CD4-positive, CD25-positive, alpha-beta regulatory T cell (primary cell): ENCODE results near the gene UBFD1. TPM values are rescaled to one million over a fixed set of nuclear protein-coding genes. Genes with fewer than 3 reads are reported as not detected.
A peak's percentile ranks its signal among the peaks of the same experiment; 100 is the strongest.
"Not testable (repeated sequence)": the region's sequence is repeated elsewhere in the genome, so short reads cannot be mapped to it uniquely, and the experiment has no call there.

Experiments
- ATAC-seq, 2 donors: fragments of 150-1000 bp; cut with Tn5 transposase; one replicate each; pipeline ENCODE4 v1.10.0; 2021; ENCODE audit warnings: low read depth in 2 of 2, moderate number of reproducible peaks in 2 of 2, moderate library complexity in 1 of 2
- DNase-seq, 3 donors: peaks; one replicate each; pipeline versions ENCODE4 v3.0.0 to v3.0.0-alpha.2; 2012 to 2022; ENCODE audit warnings: mixed read lengths in 1 of 3
- H3K27ac ChIP-seq: one replicate; pipeline ENCODE4 v1.7.0; 2013; ENCODE audit warnings: mild to moderate bottlenecking, low read length; ENCODE audit not compliant: insufficient read depth, poor library complexity, severe bottlenecking
- H3K27me3 ChIP-seq: one replicate; pipeline ENCODE4 v1.7.0; 2013; ENCODE audit warnings: low read length; ENCODE audit not compliant: control insufficient read depth, insufficient read depth
- H3K36me3 ChIP-seq: one replicate; pipeline ENCODE4 v1.7.0; 2013; ENCODE audit warnings: mild to moderate bottlenecking, low read length, moderate library complexity; ENCODE audit not compliant: control insufficient read depth, insufficient read depth
- H3K4me1 ChIP-seq: 2 replicates; pipeline ENCODE4 v1.7.0; 2013; ENCODE audit warnings: mild to moderate bottlenecking, low read length; ENCODE audit not compliant: insufficient read depth, control insufficient read depth, poor library complexity, severe bottlenecking
- H3K4me3 ChIP-seq: one replicate; pipeline ENCODE4 v1.7.0; 2013; ENCODE audit warnings: low read depth, mild to moderate bottlenecking, low read length, moderate library complexity
- H3K9me3 ChIP-seq, 2 experiments: 1 replicate in 1 of 2; 2 replicates in 1 of 2; pipeline ENCODE4 v1.7.0; 2013; ENCODE audit warnings: low read length in 2 of 2, mild to moderate bottlenecking in 1 of 2, moderate library complexity in 1 of 2; ENCODE audit not compliant: control insufficient read depth in 2 of 2
- H3K27ac Mint-ChIP-seq, 3 donors: one replicate each; pipeline ENCODE4 v1.8.0; 2020 to 2022; ENCODE audit warnings: mild to moderate bottlenecking in 3 of 3, mixed read lengths in 3 of 3, moderate library complexity in 2 of 3
- H3K27me3 Mint-ChIP-seq: one replicate; pipeline ENCODE4 v1.8.0; 2022; ENCODE audit warnings: mild to moderate bottlenecking, mixed read lengths
- H3K36me3 Mint-ChIP-seq: one replicate; pipeline ENCODE4 v1.8.0; 2020; ENCODE audit warnings: mixed read lengths
- H3K4me1 Mint-ChIP-seq, 4 donors: one replicate each; pipeline ENCODE4 v1.8.0; 2020 to 2022; ENCODE audit warnings: mixed read lengths in 4 of 4, mild to moderate bottlenecking in 1 of 4
- H3K4me3 Mint-ChIP-seq, 4 donors: one replicate each; pipeline ENCODE4 v1.8.0; 2020 to 2022; ENCODE audit warnings: mild to moderate bottlenecking in 4 of 4, mixed read lengths in 4 of 4, moderate library complexity in 3 of 4
- H3K9me3 Mint-ChIP-seq, 7 donors: one replicate each; pipeline ENCODE4 v1.8.0; 2020 to 2022; ENCODE audit warnings: mixed read lengths in 7 of 7, mild to moderate bottlenecking in 3 of 7, moderate library complexity in 2 of 7
- polyA plus RNA-seq, 4 donors: library from polyadenylated mRNA; unstranded; fragments of 300-500 nt; fragmentation: Illumina TruSeq; gene quantifications; one replicate each; pipeline ENCODE4 v1.2.3, GENCODE V29; 2021
- total RNA-seq: library from RNA; stranded (reverse); gene quantifications from one replicate; pipeline ENCODE4 v1.2.3, GENCODE V29; 2022

Gene UBFD1
- total and polyA plus RNA-seq, 5 donors from 2014 or later: 13.0 to 38.8 (median 15.5) TPM

GRCh38 chr16:23581764-23582163 lies 24.2 kb downstream of the UBFD1 start:
- Mint-ChIP-seq H3K4me3 (no peak overlapping the region), H3K36me3 (peaks cover 24% of the 10 kb centered on the region), H3K27ac (no peak overlapping the region), H3K27me3 (no peaks in the 10 kb centered on the region), H3K9me3 (peaks cover 0 to 1% (median 0%) of the 10 kb centered on the region in 7 donors), H3K4me1 (no peaks in the 10 kb centered on the region)
- ATAC-seq: no peak
- DNase-seq: no peak
- no peaks in the 10 kb centered on the region for H3K9me3 ChIP-seq
- H3K27ac ChIP-seq: no peak overlapping the region
- peaks cover 44% of the 10 kb centered on the region for H3K36me3 ChIP-seq
- H3K4me1 ChIP-seq: no peaks in the 10 kb centered on the region
- no peaks in the 10 kb centered on the region for H3K27me3 ChIP-seq
- H3K4me3 ChIP-seq: no peak overlapping the region

GRCh38 chr16:23583271-23583670 lies 25.7 kb downstream of the UBFD1 start:
- H3K36me3 Mint-ChIP-seq: peaks cover 24% of the 10 kb centered on the region

GRCh38 chr16:23584186-23585076 lies 26.9 kb downstream of the UBFD1 start:
- no peak for ATAC-seq

More at GRCh38 chr16:23583271-23583670, 25.7 kb downstream of the UBFD1 start:
- not testable (repeated sequence) for ATAC-seq, H3K4me1 ChIP-seq, H3K27ac Mint-ChIP-seq, H3K27ac ChIP-seq, H3K27me3 Mint-ChIP-seq, H3K27me3 ChIP-seq, H3K9me3 ChIP-seq, H3K4me3 ChIP-seq, DNase-seq, H3K9me3 Mint-ChIP-seq, H3K4me3 Mint-ChIP-seq, H3K4me1 Mint-ChIP-seq
- H3K36me3 ChIP-seq: peaks cover 58% of the 10 kb centered on the region

GRCh38 chr16:23587726-23588125 lies 30.2 kb downstream of the UBFD1 start:
- H3K9me3 ChIP-seq: no peaks in the 10 kb centered on the region
- H3K4me1 ChIP-seq: no peaks in the 10 kb centered on the region
- Mint-ChIP-seq H3K27ac (no peak overlapping the region), H3K4me3 (no peak overlapping the region), H3K9me3 (no peaks in the 10 kb centered on the region), H3K27me3 (no peaks in the 10 kb centered on the region), H3K4me1 (peaks cover 0 to 16% (median 11%) of the 10 kb centered on the region in 4 donors), H3K36me3 (peaks cover 21% of the 10 kb centered on the region)
- no peak overlapping the region for H3K27ac ChIP-seq
- H3K36me3 ChIP-seq: peaks cover 78% of the 10 kb centered on the region
- no peak for DNase-seq
- ATAC-seq: no peak
- no peaks in the 10 kb centered on the region for H3K27me3 ChIP-seq
- H3K4me3 ChIP-seq: no peak overlapping the region

More at GRCh38 chr16:23584186-23585076, 26.9 kb downstream of the UBFD1 start:
- no peak overlapping the region for H3K27ac ChIP-seq
- peaks cover 0 to 3% (median 0%) of the 10 kb centered on the region in 4 donors for H3K4me1 Mint-ChIP-seq
- H3K27ac Mint-ChIP-seq: no peak overlapping the region
- H3K36me3 Mint-ChIP-seq: peaks cover 25% of the 10 kb centered on the region
- H3K9me3 ChIP-seq: no peaks in the 10 kb centered on the region
- no peak overlapping the region for H3K4me3 Mint-ChIP-seq
- H3K27me3 Mint-ChIP-seq: no peaks in the 10 kb centered on the region
- H3K36me3 ChIP-seq: peaks cover 68% of the 10 kb centered on the region
- H3K4me1 ChIP-seq: no peaks in the 10 kb centered on the region
- no peak overlapping the region for H3K4me3 ChIP-seq
- no peak for DNase-seq
- H3K9me3 Mint-ChIP-seq: peaks cover 0 to 1% (median 0%) of the 10 kb centered on the region in 7 donors
- H3K27me3 ChIP-seq: no peaks in the 10 kb centered on the region

- Mint-ChIP-seq H3K36me3 (peaks cover 19% of the 10 kb centered on the region), H3K27me3 (no peaks in the 10 kb centered on the region), H3K9me3 (no peaks in the 10 kb centered on the region), H3K4me3 (no peak overlapping the region), H3K4me1 (peaks cover 0 to 33% (median 19%) of the 10 kb centered on the region in 4 donors), H3K27ac (no peak overlapping the region)
- Histone ChIP-seq H3K9me3 (no peaks in the 10 kb centered on the region), H3K4me3 (no peak overlapping the region), H3K27ac (no peak overlapping the region), H3K36me3 (peaks cover 75% of the 10 kb centered on the region), H3K4me1 (peaks cover 9% of the 10 kb centered on the region), H3K27me3 (no peaks in the 10 kb centered on the region)
- no peak for DNase-seq
- no peak for ATAC-seq
These were observed 32.7 kb downstream of the UBFD1 start for GRCh38 chr16:23590181-23590580.

- H3K9me3 Mint-ChIP-seq: no peaks in the 10 kb centered on the region
- peaks cover 18% of the 10 kb centered on the region for H3K4me1 ChIP-seq
- no peaks in the 10 kb centered on the region for H3K27me3 ChIP-seq
- no peak for ATAC-seq
- no peak for DNase-seq
- H3K4me1 Mint-ChIP-seq: peaks cover 0 to 41% (median 25%) of the 10 kb centered on the region in 4 donors
- no peak overlapping the region for H3K27ac ChIP-seq
- H3K4me3 Mint-ChIP-seq: peak overlapping the region in 1 of 4 donors; percentile 54
- H3K9me3 ChIP-seq: no peaks in the 10 kb centered on the region
- H3K27ac Mint-ChIP-seq: peak overlapping the region in 1 of 3 donors; percentile 36
- H3K36me3 Mint-ChIP-seq: peaks cover 19% of the 10 kb centered on the region
- no peak overlapping the region for H3K4me3 ChIP-seq
- H3K36me3 ChIP-seq: peaks cover 41% of the 10 kb centered on the region
- no peaks in the 10 kb centered on the region for H3K27me3 Mint-ChIP-seq
These were observed 36.7 kb downstream of the UBFD1 start for GRCh38 chr16:23594186-23594585.

GRCh38 chr16:23595246-23595950 lies 37.9 kb downstream of the UBFD1 start:
- Histone ChIP-seq H3K9me3 (no peaks in the 10 kb centered on the region), H3K4me1 (peaks cover 18% of the 10 kb centered on the region), H3K27me3 (no peaks in the 10 kb centered on the region), H3K36me3 (peaks cover 30% of the 10 kb centered on the region), H3K27ac (peak overlapping the region; percentile 76), H3K4me3 (peak overlapping the region; percentile 98)
- peaks cover 15% of the 10 kb centered on the region for H3K36me3 Mint-ChIP-seq
- peak overlapping the region; percentile 84 to 92 (median 87) for H3K4me3 Mint-ChIP-seq
- no peaks in the 10 kb centered on the region for H3K27me3 Mint-ChIP-seq
- peak overlapping the region in 2 of 3 donors; percentile 68 to 81 for H3K27ac Mint-ChIP-seq
- DNase-seq: peak in 1 of 3 donors; percentile 12
- H3K4me1 Mint-ChIP-seq: peaks cover 0 to 41% (median 24%) of the 10 kb centered on the region in 4 donors
- ATAC-seq: no peak
- no peaks in the 10 kb centered on the region for H3K9me3 Mint-ChIP-seq
